UCSD-AML1 (cell line): ENCODE measurements around the gene SST.

Source experiments
- DNase-seq: peaks from one replicate; lab custom pipeline; 2025; ENCODE audit not compliant: unreplicated experiment; lab: John Stamatoyannopoulos, UW

The SST gene

GRCh38 chr3:187636528-187636927 lies 33.7 kb downstream of the SST start:
- no peak for DNase-seq

GRCh38 chr3:187630404-187630803 lies 39.8 kb downstream of the SST start:
- DNase-seq, result no peak

GRCh38 chr3:187629711-187630110 lies 40.5 kb downstream of the SST start:
- no peak for DNase-seq

GRCh38 chr3:187628169-187628568 lies 42.0 kb downstream of the SST start:
- DNase-seq, result no peak

- DNase-seq, result no peak
Observed at GRCh38 chr3:187626581-187626980, 43.6 kb downstream of the SST start.

GRCh38 chr3:187624588-187624987 lies 45.6 kb downstream of the SST start:
- DNase-seq, result no peak

GRCh38 chr3:187623285-187623814 lies 46.8 kb downstream of the SST start:
- DNase-seq, result no peak

- DNase-seq, result no peak
Observed at GRCh38 chr3:187621881-187622280, 48.3 kb downstream of the SST start.

GRCh38 chr3:187619461-187619860 lies 50.7 kb downstream of the SST start:
- DNase-seq, result no peak
